Measurements from ENCODE around the gene MINPP1. TPM values are rescaled to one million over a fixed set of nuclear protein-coding genes. Genes with fewer than 3 reads are reported as not detected.

MINPP1 gene
- total and polyA plus RNA-seq, 7 experiments from 2014 or later: 1.8 to 9.5 (median 8.8) TPM

DNA sequence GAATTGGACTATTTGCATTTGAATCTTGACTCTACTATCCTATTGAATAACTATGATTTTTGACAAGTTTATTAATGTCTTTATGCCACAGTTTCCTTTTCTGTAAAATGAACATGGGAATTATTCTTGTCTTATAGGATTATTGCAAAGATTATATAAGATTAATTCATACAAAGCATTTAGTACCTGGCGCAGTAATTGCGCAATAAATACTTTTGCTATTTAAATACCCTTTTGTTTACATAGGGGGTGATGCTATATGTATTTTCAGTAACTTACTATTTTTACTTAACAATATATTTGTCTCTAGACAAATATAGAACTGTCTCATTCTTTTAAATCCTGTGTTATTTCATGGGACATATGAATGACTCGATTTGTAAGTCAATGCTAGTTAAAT is 5.3 kb downstream of the MINPP1 start:
- no peak overlapping the region for H3K27ac Mint-ChIP-seq
- intact Hi-C loops (cut with micrococcal nuclease): no loop called here
- peaks cover 10 to 46% (median 20%) of the 10 kb centered on the region in 5 donors for H3K36me3 Mint-ChIP-seq

DNA sequence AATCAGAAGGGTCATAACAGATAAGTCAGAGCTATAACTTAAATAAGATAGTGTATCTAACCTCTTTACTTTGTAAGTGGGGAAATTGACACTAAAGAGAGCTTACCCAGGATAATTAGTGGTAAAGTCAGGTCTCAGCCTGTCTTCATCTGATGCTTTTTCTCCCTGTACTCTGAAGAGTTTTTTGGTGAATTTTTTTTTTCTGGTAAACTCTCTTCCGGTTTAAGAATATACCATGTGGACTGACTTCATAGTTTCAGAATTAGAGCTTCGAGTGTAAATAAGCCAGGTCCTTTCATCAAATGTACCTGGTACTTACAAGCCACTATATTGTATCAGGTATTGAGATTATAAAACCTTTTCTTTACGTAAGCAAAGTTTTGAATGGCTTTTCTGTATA is 6.8 kb downstream of the MINPP1 start:
- H3K36me3 ChIP-seq (ENCODE audit: control insufficient read depth in 2 of 3, insufficient read depth in 3 of 3, low read length in 3 of 3): peaks cover 0 to 16% (median 0%) of the 10 kb centered on the region in 3 experiments
- ATAC-seq (no peak), DNase-seq (no peak)
- Mint-ChIP-seq H3K27ac (peak overlapping the region in 1 of 9 donors; percentile 19), H3K36me3 (peaks cover 14 to 51% (median 24%) of the 10 kb centered on the region in 5 donors), H3K4me3 (no peak overlapping the region), H3K9me3 (no peaks in the 10 kb centered on the region), H3K27me3 (no peaks in the 10 kb centered on the region), H3K4me1 (peaks cover 4 to 32% (median 22%) of the 10 kb centered on the region in 7 donors)
- no peak overlapping the region for H3K27ac ChIP-seq (ENCODE audit: low read depth, low read length)
- no peaks in the 10 kb centered on the region for H3K27me3 ChIP-seq (ENCODE audit: control insufficient read depth in 2 of 2, insufficient read depth in 2 of 2, low read length in 2 of 2)
- peaks cover under 1 to 3% of the 10 kb centered on the region in 2 donors for H3K4me1 ChIP-seq (ENCODE audit: control insufficient read depth in 2 of 2, insufficient read depth in 2 of 2, low read length in 2 of 2)
- intact Hi-C loops (cut with micrococcal nuclease): no loop called here
- POLR2A ChIA-PET: interaction anchor here (0.7 kb wide), 1 partner anchor 879 kb away, joined by 4 read pairs; no protein-coding TSS in a partner anchor
- H3K4me3 ChIP-seq (ENCODE audit: low read length): no peak overlapping the region
- CTCF ChIA-PET: no interaction called here
- H3K9me3 ChIP-seq (ENCODE audit: control insufficient read depth in 2 of 3, low read length in 3 of 3): no peaks in the 10 kb centered on the region

More for the DNA sequence above, 5.3 kb downstream of the MINPP1 start:
- no peak for ATAC-seq
- Mint-ChIP-seq H3K4me3 (no peak overlapping the region), H3K9me3 (peaks cover 0 to 1% (median 0%) of the 10 kb centered on the region in 11 donors), H3K4me1 (peaks cover 16 to 44% (median 34%) of the 10 kb centered on the region in 7 donors), H3K27me3 (peaks cover 0 to 2% (median 0%) of the 10 kb centered on the region in 5 donors)
- CTCF ChIA-PET: no interaction called here
- Histone ChIP-seq H3K27ac (ENCODE audit: low read depth, low read length) (no peak overlapping the region), H3K27me3 (ENCODE audit: control insufficient read depth in 2 of 2, insufficient read depth in 2 of 2, low read length in 2 of 2) (no peaks in the 10 kb centered on the region), H3K36me3 (ENCODE audit: control insufficient read depth in 2 of 3, insufficient read depth in 3 of 3, low read length in 3 of 3) (peaks cover 0 to 20% (median 0%) of the 10 kb centered on the region in 3 experiments), H3K4me3 (ENCODE audit: low read length) (no peak overlapping the region), H3K4me1 (ENCODE audit: control insufficient read depth in 2 of 2, insufficient read depth in 2 of 2, low read length in 2 of 2) (peaks cover 12 to 13% of the 10 kb centered on the region in 2 donors), H3K9me3 (ENCODE audit: control insufficient read depth in 2 of 3, low read length in 3 of 3) (no peaks in the 10 kb centered on the region)
- POLR2A ChIA-PET: no interaction called here
- no peak for DNase-seq

DNA sequence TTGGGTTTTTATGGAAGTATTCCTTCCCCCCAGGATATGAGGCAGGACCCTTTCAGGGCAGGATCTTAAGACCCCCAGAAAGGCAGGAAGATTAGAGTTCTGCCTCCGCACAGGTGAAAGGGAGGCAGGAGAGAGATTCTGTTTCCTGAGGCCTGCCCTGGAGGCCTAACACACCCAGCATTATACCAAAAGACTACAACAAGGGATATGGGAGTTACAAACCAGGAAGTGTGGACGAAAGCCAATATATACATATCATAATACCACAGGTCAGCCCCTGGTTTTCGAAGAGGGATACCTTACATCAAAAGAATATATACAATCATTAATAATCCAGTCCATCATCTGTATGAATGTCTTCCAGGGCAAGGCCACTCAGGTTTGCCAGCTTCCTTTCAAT is 14.2 kb downstream of the MINPP1 start:
- ATAC-seq (no peak), DNase-seq (no peak)
- Mint-ChIP-seq H3K4me1 (peaks cover 0 to 6% (median 0%) of the 10 kb centered on the region in 7 donors), H3K36me3 (peaks cover 23 to 59% (median 46%) of the 10 kb centered on the region in 5 donors), H3K27ac (peak overlapping the region in 1 of 9 donors; percentile 37), H3K4me3 (no peak overlapping the region), H3K9me3 (peaks cover 0 to 7% (median 0%) of the 10 kb centered on the region in 11 donors), H3K27me3 (no peaks in the 10 kb centered on the region)
- no peaks in the 10 kb centered on the region for H3K9me3 ChIP-seq (ENCODE audit: control insufficient read depth in 2 of 3, low read length in 3 of 3)
- H3K4me1 ChIP-seq (ENCODE audit: control insufficient read depth in 2 of 2, insufficient read depth in 2 of 2, low read length in 2 of 2): no peaks in the 10 kb centered on the region
- ChIA-PET CTCF (no interaction called here), POLR2A (interaction anchor here (0.6 kb wide), 2 partner anchors 16 to 966 kb away, joined by 3 read pairs; no protein-coding TSS in a partner anchor)
- H3K4me3 ChIP-seq (ENCODE audit: low read length): no peak overlapping the region
- intact Hi-C loops (cut with micrococcal nuclease): no loop called here
- no peaks in the 10 kb centered on the region for H3K27me3 ChIP-seq (ENCODE audit: control insufficient read depth in 2 of 2, insufficient read depth in 2 of 2, low read length in 2 of 2)
- peaks cover 0 to 26% (median 3%) of the 10 kb centered on the region in 3 experiments for H3K36me3 ChIP-seq (ENCODE audit: control insufficient read depth in 2 of 3, insufficient read depth in 3 of 3, low read length in 3 of 3)
- no peak overlapping the region for H3K27ac ChIP-seq (ENCODE audit: low read depth, low read length)

DNA sequence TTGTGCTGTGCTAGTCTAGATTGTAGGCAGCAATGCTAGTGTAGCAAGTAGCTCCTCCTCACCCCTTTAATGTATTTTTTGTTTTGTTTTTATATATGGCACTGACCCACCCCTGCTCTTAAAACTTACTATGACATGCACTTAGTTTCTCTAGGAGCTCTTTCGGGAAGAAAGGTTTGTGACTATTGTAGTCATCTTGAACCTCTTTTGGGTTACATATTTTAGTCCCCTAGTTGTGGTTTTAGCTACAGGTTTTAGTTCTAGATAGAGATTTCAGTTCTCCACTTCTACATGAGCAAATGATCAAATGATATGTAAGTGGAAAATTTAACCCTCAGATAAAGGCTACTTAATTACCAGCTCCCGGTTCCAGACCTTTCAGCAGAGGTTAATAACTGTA is 14.9 kb downstream of the MINPP1 start:
- Histone ChIP-seq H3K27me3 (ENCODE audit: control insufficient read depth in 2 of 2, insufficient read depth in 2 of 2, low read length in 2 of 2) (no peaks in the 10 kb centered on the region), H3K4me3 (ENCODE audit: low read length) (no peak overlapping the region), H3K36me3 (ENCODE audit: control insufficient read depth in 2 of 3, insufficient read depth in 3 of 3, low read length in 3 of 3) (peaks cover 0 to 26% (median 3%) of the 10 kb centered on the region in 3 experiments), H3K4me1 (ENCODE audit: control insufficient read depth in 2 of 2, insufficient read depth in 2 of 2, low read length in 2 of 2) (no peaks in the 10 kb centered on the region), H3K9me3 (ENCODE audit: control insufficient read depth in 2 of 3, low read length in 3 of 3) (no peaks in the 10 kb centered on the region), H3K27ac (ENCODE audit: low read depth, low read length) (no peak overlapping the region)
- H3K27me3 Mint-ChIP-seq: no peaks in the 10 kb centered on the region
- DNase-seq (no peak), ATAC-seq (no peak)
- H3K36me3 Mint-ChIP-seq: peaks cover 24 to 59% (median 47%) of the 10 kb centered on the region in 5 donors
- no peak overlapping the region for H3K4me3 Mint-ChIP-seq
- CTCF ChIA-PET: no interaction called here
- no peak overlapping the region for H3K27ac Mint-ChIP-seq
- intact Hi-C loops (cut with micrococcal nuclease): no loop called here
- H3K4me1 Mint-ChIP-seq: peaks cover 0 to 9% (median 0%) of the 10 kb centered on the region in 7 donors
- POLR2A ChIA-PET: interaction anchor here (0.6 kb wide), 1 partner anchor 17 kb away, joined by 3 read pairs; no protein-coding TSS in a partner anchor
- peaks cover 0 to 7% (median 3%) of the 10 kb centered on the region in 11 donors for H3K9me3 Mint-ChIP-seq

DNA sequence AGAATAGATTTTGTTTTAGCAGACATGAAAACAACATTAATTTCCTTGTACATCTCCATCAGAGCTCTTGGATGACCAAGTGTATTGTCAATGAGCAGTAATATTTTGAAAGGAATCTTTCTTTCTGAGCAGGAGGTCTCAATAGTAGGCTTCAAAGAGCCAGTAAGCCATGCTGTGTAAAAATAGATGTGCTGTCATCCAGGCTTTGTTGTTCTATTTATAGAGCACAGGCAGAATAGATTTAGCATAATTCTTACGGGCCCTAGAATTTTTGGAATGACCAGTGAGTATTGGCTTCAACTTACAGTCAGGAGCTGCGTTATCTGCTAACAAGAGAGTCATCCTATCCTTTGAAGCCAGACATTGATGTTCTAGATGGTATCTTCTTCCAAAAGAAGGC is 19.0 kb downstream of the MINPP1 start:
- Histone ChIP-seq H3K4me1 (ENCODE audit: control insufficient read depth in 2 of 2, insufficient read depth in 2 of 2, low read length in 2 of 2) (no peaks in the 10 kb centered on the region), H3K27me3 (ENCODE audit: control insufficient read depth in 2 of 2, insufficient read depth in 2 of 2, low read length in 2 of 2) (no peaks in the 10 kb centered on the region), H3K27ac (ENCODE audit: low read depth, low read length) (no peak overlapping the region), H3K9me3 (ENCODE audit: control insufficient read depth in 2 of 3, low read length in 3 of 3) (no peaks in the 10 kb centered on the region), H3K4me3 (ENCODE audit: low read length) (no peak overlapping the region), H3K36me3 (ENCODE audit: control insufficient read depth in 2 of 3, insufficient read depth in 3 of 3, low read length in 3 of 3) (peaks cover 0 to 20% (median 6%) of the 10 kb centered on the region in 3 experiments)
- no peak overlapping the region for H3K4me3 Mint-ChIP-seq
- no peaks in the 10 kb centered on the region for H3K27me3 Mint-ChIP-seq
- DNase-seq: no peak
- intact Hi-C loops (cut with micrococcal nuclease): no loop called here
- CTCF ChIA-PET: interaction anchor here (0.6 kb wide), 1 partner anchor 323 kb away, joined by 7 read pairs; no protein-coding TSS in a partner anchor
- H3K36me3 Mint-ChIP-seq: peaks cover 24 to 71% (median 66%) of the 10 kb centered on the region in 5 donors
- POLR2A ChIA-PET: no interaction called here
- H3K9me3 Mint-ChIP-seq: peaks cover 4 to 32% (median 7%) of the 10 kb centered on the region in 11 donors
- H3K27ac Mint-ChIP-seq: no peak overlapping the region
- peaks cover under 1 to 25% (median 6%) of the 10 kb centered on the region in 7 donors for H3K4me1 Mint-ChIP-seq
- no peak for ATAC-seq

DNA sequence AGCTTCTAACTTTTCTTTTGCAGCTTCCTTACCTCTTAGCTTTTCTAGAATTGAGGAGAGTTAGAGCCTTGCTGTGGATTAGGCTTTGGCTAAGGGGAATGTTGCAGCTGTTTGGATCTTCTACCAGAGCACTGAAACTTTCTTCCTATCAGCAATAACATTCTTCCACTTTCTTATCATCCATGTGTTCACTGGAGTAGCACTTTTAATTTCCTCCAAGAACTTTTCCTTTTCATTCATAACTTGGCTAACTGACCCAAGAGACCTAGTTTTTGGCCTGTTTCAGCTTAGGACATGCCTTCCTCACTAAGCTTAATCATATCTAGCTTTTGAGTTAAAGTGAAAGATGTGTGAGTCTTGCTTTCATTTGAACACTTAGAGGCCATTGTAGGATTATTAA is 19.6 kb downstream of the MINPP1 start:
- no peaks in the 10 kb centered on the region for H3K27me3 Mint-ChIP-seq
- no peak overlapping the region for H3K4me3 Mint-ChIP-seq
- Histone ChIP-seq H3K27ac (ENCODE audit: low read depth, low read length) (no peak overlapping the region), H3K4me3 (ENCODE audit: low read length) (no peak overlapping the region), H3K36me3 (ENCODE audit: control insufficient read depth in 2 of 3, insufficient read depth in 3 of 3, low read length in 3 of 3) (peaks cover 0 to 16% (median 6%) of the 10 kb centered on the region in 3 experiments), H3K4me1 (ENCODE audit: control insufficient read depth in 2 of 2, insufficient read depth in 2 of 2, low read length in 2 of 2) (no peaks in the 10 kb centered on the region), H3K27me3 (ENCODE audit: control insufficient read depth in 2 of 2, insufficient read depth in 2 of 2, low read length in 2 of 2) (no peaks in the 10 kb centered on the region), H3K9me3 (ENCODE audit: control insufficient read depth in 2 of 3, low read length in 3 of 3) (no peaks in the 10 kb centered on the region)
- H3K9me3 Mint-ChIP-seq: peaks cover 4 to 36% (median 10%) of the 10 kb centered on the region in 11 donors
- DNase-seq (no peak), ATAC-seq (no peak)
- ChIA-PET CTCF (interaction anchor here (0.6 kb wide), 1 partner anchor 322 kb away, joined by 7 read pairs; no protein-coding TSS in a partner anchor), POLR2A (no interaction called here)
- no peak overlapping the region for H3K27ac Mint-ChIP-seq
- intact Hi-C loops (cut with micrococcal nuclease): no loop called here
- peaks cover 2 to 29% (median 6%) of the 10 kb centered on the region in 7 donors for H3K4me1 Mint-ChIP-seq
- H3K36me3 Mint-ChIP-seq: peaks cover 26 to 75% (median 68%) of the 10 kb centered on the region in 5 donors
